Measurements from ENCODE around the gene KHDRBS1. TPM values are rescaled to one million over a fixed set of nuclear protein-coding genes. Genes with fewer than 3 reads are reported as not detected.

KHDRBS1 gene
- total RNA-seq, 1 experiment from 2014 or later = 86.7 TPM

DNA sequence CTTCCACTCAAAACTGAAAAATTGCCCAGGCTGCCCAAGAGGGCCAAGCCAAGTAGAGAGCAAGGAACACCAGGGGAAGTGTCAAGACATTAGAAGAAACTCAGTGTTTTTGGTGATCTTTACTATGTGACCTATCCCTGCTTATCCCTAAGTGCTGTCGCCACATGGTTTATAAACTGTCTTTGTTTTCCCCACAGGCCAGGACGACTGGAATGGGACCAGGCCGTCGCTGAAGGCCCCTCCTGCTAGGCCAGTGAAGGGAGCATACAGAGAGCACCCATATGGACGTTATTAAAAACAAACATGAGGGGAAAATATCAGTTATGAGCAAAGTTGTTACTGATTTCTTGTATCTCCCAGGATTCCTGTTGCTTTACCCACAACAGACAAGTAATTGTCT, 28.7 kb downstream of the KHDRBS1 start:
- H4K20me1 ChIP-seq (ENCODE audit: low read length) = 0 out of 2 replicates have a peak, but pooled peaks cover 5% of the 10 kb centered on the region
- H3K27ac ChIP-seq (ENCODE audit: low read length) = no peak overlapping the region
- no peak overlapping the region for H3K9ac ChIP-seq (ENCODE audit: low read length)
- no peaks in the 10 kb centered on the region for H3K9me2 ChIP-seq (replicated peaks; ENCODE audit: low read length)
- no peaks in the 10 kb centered on the region for H3F3A ChIP-seq (ENCODE audit: low read length, unreplicated experiment)
- no peaks in the 10 kb centered on the region for H3K27me3 ChIP-seq (ENCODE audit: low read length)
- BruUV-seq (replicated peaks) = no TSS peak
- H3K79me2 ChIP-seq (ENCODE audit: low read length) = peaks cover 3% of the 10 kb centered on the region; the same call in 1 of the 2 replicates
- CTCF ChIA-PET = no interaction called here
- H3K4me1 ChIP-seq (ENCODE audit: insufficient read depth, low read length) = no peaks in the 10 kb centered on the region
- TF ChIP-seq EZH2phosphoT487 (IDR thresholded peaks at IDR 0.05; ENCODE audit: borderline replicate concordance, low read length) (no peak), EZH2 (IDR thresholded peaks at IDR 0.05; ENCODE audit: low read length, unreplicated experiment) (no peak)
- TF ChIP-seq, protein P1, sequence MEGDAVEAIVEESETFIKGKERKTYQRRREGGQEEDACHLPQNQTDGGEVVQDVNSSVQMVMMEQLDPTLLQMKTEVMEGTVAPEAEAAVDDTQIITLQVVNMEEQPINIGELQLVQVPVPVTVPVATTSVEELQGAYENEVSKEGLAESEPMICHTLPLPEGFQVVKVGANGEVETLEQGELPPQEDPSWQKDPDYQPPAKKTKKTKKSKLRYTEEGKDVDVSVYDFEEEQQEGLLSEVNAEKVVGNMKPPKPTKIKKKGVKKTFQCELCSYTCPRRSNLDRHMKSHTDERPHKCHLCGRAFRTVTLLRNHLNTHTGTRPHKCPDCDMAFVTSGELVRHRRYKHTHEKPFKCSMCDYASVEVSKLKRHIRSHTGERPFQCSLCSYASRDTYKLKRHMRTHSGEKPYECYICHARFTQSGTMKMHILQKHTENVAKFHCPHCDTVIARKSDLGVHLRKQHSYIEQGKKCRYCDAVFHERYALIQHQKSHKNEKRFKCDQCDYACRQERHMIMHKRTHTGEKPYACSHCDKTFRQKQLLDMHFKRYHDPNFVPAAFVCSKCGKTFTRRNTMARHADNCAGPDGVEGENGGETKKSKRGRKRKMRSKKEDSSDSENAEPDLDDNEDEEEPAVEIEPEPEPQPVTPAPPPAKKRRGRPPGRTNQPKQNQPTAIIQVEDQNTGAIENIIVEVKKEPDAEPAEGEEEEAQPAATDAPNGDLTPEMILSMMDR (conservative IDR thresholded peaks at IDR 0.05; ENCODE audit: low read depth, low read length) = no peak
- POLR2A ChIA-PET (ENCODE audit: unreplicated experiment) = no interaction called here
- peaks cover 74% of the 10 kb centered on the region for H3K36me3 ChIP-seq (ENCODE audit: low read depth, low read length)
- intact Hi-C loops (cut with micrococcal nuclease) = no loop called here
- no peak overlapping the region for H3K4me2 ChIP-seq (ENCODE audit: low read length)
- no peaks in the 10 kb centered on the region for H3K9me3 ChIP-seq (ENCODE audit: low read length)
- DNase-seq = no peak
- H2AFZ ChIP-seq (ENCODE audit: low read length) = no peak overlapping the region
- no peak for ATAC-seq
- no peak overlapping the region for H3K4me3 ChIP-seq (ENCODE audit: low read length)

DNA sequence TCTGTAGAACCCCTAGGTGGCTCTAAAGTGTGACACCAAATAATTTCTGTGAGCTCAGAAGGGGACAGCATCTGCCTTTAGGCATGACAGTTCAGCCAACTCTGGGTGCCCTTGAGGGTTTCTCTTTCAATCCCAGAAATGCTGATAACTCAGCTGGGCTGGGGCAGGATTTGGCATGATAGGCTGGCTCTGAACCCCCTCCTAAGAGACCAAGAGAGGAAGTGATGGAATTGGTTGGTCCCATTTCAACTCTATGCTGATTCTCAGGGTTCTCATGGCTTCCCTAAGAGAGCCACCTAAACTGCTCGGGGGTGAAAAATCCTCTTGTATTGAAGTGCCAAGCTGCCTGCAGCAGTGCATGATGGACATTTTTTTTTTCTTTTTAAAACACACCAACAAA, 30.6 kb downstream of the KHDRBS1 start:
- Histone ChIP-seq H2AFZ (ENCODE audit: low read length) (no peak overlapping the region), H4K20me1 (ENCODE audit: low read length) (no peaks in the 10 kb centered on the region), H3K4me1 (ENCODE audit: insufficient read depth, low read length) (no peaks in the 10 kb centered on the region), H3K4me2 (ENCODE audit: low read length) (no peak overlapping the region), H3K36me3 (ENCODE audit: low read depth, low read length) (peaks cover 74% of the 10 kb centered on the region), H3F3A (ENCODE audit: low read length, unreplicated experiment) (no peaks in the 10 kb centered on the region), H3K27ac (ENCODE audit: low read length) (no peak overlapping the region), H3K9me2 (replicated peaks; ENCODE audit: low read length) (no peaks in the 10 kb centered on the region), H3K4me3 (ENCODE audit: low read length) (no peak overlapping the region), H3K9me3 (ENCODE audit: low read length) (no peaks in the 10 kb centered on the region), H3K27me3 (ENCODE audit: low read length) (no peaks in the 10 kb centered on the region), H3K9ac (ENCODE audit: low read length) (no peak overlapping the region), H3K79me2 (ENCODE audit: low read length) (no peaks in the 10 kb centered on the region)
- intact Hi-C loops (cut with micrococcal nuclease) = no loop called here
- ChIA-PET POLR2A (ENCODE audit: unreplicated experiment) (interaction anchor here (0.6 kb wide), 1 partner anchor 18 kb away, joined by 3 read pairs; no protein-coding TSS in a partner anchor), CTCF (interaction anchor here (0.6 kb wide), 1 partner anchor 284 kb away, joined by 3 read pairs; no protein-coding TSS in a partner anchor)
- DNase-seq (no peak), ATAC-seq (no peak)
- BruUV-seq (replicated peaks) = no TSS peak
- TF ChIP-seq EZH2phosphoT487 (IDR thresholded peaks at IDR 0.05; ENCODE audit: borderline replicate concordance, low read length) (no peak), EZH2 (IDR thresholded peaks at IDR 0.05; ENCODE audit: low read length, unreplicated experiment) (no peak)
- TF ChIP-seq, protein P1 (conservative IDR thresholded peaks at IDR 0.05; ENCODE audit: low read depth, low read length) = no peak

DNA sequence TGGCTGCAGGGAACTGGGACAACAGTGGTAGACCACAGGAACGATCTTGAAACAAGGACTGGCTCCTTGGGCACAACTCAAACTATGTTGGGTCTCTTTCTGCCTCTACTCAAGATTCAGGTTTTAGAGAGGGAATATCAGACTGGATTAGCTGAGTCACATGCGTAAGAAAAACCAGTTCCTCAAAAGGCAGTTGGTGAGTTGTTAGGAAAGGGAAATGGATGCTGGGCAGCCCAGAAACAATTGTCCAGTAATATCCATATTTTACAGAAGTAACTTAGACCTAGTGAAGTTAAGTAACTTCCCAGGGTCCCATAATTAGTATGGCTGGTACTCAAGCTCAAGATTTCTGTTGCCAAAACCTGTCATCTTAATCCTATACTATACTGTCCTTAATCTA, 32.1 kb downstream of the KHDRBS1 start:
- Histone ChIP-seq H3K27me3 (ENCODE audit: low read length) (no peaks in the 10 kb centered on the region), H2AFZ (ENCODE audit: low read length) (no peak overlapping the region), H3K9ac (ENCODE audit: low read length) (no peak overlapping the region), H3F3A (ENCODE audit: low read length, unreplicated experiment) (no peaks in the 10 kb centered on the region), H3K9me2 (replicated peaks; ENCODE audit: low read length) (no peaks in the 10 kb centered on the region), H3K79me2 (ENCODE audit: low read length) (no peaks in the 10 kb centered on the region), H3K4me1 (ENCODE audit: insufficient read depth, low read length) (no peaks in the 10 kb centered on the region), H3K36me3 (ENCODE audit: low read depth, low read length) (peaks cover 70% of the 10 kb centered on the region), H4K20me1 (ENCODE audit: low read length) (no peaks in the 10 kb centered on the region), H3K27ac (ENCODE audit: low read length) (no peak overlapping the region), H3K4me3 (ENCODE audit: low read length) (no peak overlapping the region), H3K4me2 (ENCODE audit: low read length) (no peak overlapping the region), H3K9me3 (ENCODE audit: low read length) (no peaks in the 10 kb centered on the region)
- ATAC-seq (no peak), DNase-seq (no peak)
- BruUV-seq (replicated peaks) = no TSS peak
- intact Hi-C loops (cut with micrococcal nuclease) = no loop called here
- TF ChIP-seq EZH2phosphoT487 (IDR thresholded peaks at IDR 0.05; ENCODE audit: borderline replicate concordance, low read length) (no peak), EZH2 (IDR thresholded peaks at IDR 0.05; ENCODE audit: low read length, unreplicated experiment) (no peak)
- TF ChIP-seq, protein P1 (conservative IDR thresholded peaks at IDR 0.05; ENCODE audit: low read depth, low read length) = no peak
- ChIA-PET CTCF (no interaction called here), POLR2A (ENCODE audit: unreplicated experiment) (no interaction called here)

All from PC-3 (cell line).